Fibroblast of mammary gland (primary cell): ENCODE results near the gene GLRX.

Experiments used
- DNase-seq: peaks from one replicate; pipeline ENCODE4 v3.0.0-alpha.2; 2010; ENCODE audit warnings: low read depth
- H3K4me3 ChIP-seq: 2 replicates; pipeline ENCODE4 v1.5.1; 2011; ENCODE audit warnings: low read depth, mild to moderate bottlenecking, low read length, moderate library complexity; ENCODE audit not compliant: control insufficient read depth
- TF ChIP-seq, protein P1 (sequence below): conservative IDR thresholded peaks from 2 replicates; pipeline ENCODE4 v1.5.1; 2011; ENCODE audit warnings: low read depth, low read length, inconsistent platforms; ENCODE audit not compliant: control insufficient read depth, insufficient read depth

GLRX gene

DNA sequence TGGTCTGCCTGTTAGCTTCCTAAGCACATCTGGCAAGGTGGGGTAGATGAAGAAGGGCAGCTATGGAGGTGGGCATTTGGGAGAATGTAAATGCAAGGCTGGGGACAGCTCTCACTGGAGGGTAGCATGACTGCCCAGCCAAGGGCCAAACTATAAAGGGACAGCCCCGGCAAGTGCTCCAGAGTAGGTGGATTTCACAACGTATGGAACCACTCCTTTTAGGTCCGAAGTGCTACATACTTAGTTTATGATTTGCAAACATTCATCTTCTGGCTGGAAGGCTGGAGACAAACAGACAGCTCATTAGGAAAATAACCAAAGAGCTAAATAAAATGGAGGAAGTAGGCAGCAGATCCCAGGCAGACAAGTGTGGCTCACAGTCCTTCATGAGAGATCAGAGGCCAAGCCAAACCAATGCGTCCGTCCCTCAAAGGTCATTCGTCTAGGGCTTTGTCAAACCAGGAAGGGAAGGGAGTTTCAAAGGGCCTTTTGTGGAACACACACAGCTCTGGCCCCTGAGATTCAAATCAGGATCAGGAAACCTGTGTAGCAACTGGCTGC lies 42.5 kb upstream of the GLRX start:
- DNase-seq, result no peak
- TF ChIP-seq, protein P1, sequence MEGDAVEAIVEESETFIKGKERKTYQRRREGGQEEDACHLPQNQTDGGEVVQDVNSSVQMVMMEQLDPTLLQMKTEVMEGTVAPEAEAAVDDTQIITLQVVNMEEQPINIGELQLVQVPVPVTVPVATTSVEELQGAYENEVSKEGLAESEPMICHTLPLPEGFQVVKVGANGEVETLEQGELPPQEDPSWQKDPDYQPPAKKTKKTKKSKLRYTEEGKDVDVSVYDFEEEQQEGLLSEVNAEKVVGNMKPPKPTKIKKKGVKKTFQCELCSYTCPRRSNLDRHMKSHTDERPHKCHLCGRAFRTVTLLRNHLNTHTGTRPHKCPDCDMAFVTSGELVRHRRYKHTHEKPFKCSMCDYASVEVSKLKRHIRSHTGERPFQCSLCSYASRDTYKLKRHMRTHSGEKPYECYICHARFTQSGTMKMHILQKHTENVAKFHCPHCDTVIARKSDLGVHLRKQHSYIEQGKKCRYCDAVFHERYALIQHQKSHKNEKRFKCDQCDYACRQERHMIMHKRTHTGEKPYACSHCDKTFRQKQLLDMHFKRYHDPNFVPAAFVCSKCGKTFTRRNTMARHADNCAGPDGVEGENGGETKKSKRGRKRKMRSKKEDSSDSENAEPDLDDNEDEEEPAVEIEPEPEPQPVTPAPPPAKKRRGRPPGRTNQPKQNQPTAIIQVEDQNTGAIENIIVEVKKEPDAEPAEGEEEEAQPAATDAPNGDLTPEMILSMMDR, result no peak
- no peak overlapping the region for H3K4me3 ChIP-seq

GRCh38 chr5:95864456-95864855 lies 41.9 kb upstream of the GLRX start:
- no peak for DNase-seq
- TF ChIP-seq, protein P1, result no peak

GRCh38 chr5:95863383-95863757 lies 40.8 kb upstream of the GLRX start:
- TF ChIP-seq, protein P1, result no peak
- peak; percentile 91 for DNase-seq
- no peak overlapping the region for H3K4me3 ChIP-seq

More at GRCh38 chr5:95864456-95864855, 41.9 kb upstream of the GLRX start:
- H3K4me3 ChIP-seq, result no peak overlapping the region

DNA sequence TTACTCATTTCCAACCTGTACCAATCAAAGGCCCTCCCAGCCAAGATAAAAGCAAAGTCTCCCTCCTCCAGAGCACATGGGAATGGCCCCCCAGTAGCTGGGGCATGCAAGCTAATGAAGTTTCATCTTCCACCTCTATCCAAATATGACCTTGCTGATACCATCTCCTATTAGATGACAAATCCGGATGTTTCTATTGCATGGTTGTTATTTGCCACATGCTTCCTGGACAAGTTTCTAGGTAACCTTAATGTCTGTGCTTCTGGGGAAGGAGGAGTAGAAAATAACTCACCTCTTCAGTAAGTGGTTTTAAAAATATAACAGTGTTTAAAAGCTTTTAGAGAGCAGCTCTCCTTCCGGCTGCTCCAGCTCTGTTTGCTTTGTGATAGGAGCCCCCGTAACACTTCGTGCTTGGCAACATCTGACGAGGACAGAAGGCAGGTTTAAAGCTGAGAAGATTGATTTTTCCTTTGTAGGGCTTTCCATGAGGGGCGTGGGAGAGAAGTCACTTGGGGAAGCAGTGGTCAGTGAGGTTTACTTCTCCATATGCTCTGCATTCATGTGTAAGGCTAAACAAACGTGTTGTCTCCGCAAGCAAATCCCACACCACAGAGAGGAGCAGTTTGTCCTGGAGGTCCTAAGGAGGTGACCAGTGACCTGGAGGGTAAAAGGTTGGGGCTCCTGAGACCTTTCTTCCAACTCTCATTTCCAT lies 40.3 kb upstream of the GLRX start:
- no peak for DNase-seq
- H3K4me3 ChIP-seq, result no peak overlapping the region
- TF ChIP-seq, protein P1, result no peak

- no peak overlapping the region for H3K4me3 ChIP-seq
- TF ChIP-seq, protein P1, result peak; percentile 16
- DNase-seq, result peak; percentile 79
Measured at GRCh38 chr5:95861864-95862561, 39.5 kb upstream of the GLRX start.

DNA sequence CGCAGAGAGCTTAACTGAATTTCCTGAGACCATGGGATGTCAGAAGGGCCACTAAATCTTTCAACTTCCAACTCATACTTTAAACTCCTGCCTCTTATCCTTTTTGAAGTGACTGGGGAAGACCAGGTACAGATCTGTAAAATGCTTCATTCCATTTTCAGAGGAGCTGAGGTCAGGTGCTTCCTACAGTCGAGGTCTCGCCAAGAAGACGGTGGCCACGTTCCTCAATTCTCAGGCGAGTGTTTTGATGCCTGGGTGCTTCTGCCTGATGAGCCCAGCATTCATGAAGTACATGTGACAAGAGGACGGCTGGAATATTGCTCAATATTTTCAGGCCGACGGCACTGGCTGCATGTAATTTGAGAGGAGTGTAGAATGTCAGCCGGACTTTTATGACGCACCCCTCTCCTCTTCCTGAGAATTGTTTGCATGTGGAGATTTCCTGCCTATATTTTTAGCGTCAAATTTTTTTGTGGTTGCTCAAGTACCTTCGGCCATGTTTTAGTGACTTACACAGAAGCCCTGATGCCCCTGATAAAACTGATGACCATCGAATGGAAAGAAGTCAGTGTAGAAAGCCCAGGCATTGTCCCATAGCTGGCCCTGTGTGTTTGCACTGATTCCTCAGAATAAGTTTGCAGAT lies 38.8 kb upstream of the GLRX start:
- H3K4me3 ChIP-seq, result no peak overlapping the region
- DNase-seq, result peak; percentile 99
- TF ChIP-seq, protein P1, result no peak
